Ramos (cell line): ENCODE measurements around the gene TNS1.
"Not testable (repeated sequence)": the region's sequence is repeated elsewhere in the genome, so short reads cannot be mapped to it uniquely, and the experiment has no call there.

Source experiments
- in situ Hi-C: fragments of 300-500 bp; cut with MboI; formaldehyde crosslinking; loops from one replicate; pipeline ENCODE4 v1.14.3; 2022; ENCODE audit warnings: low sequenced_read_pairs; ENCODE audit not compliant: unreplicated experiment

The TNS1 gene

GRCh38 chr2:218002845-218003180, at the start of gene TNS1:
Gene TNS1 (minus strand): TSS chr2:218002995. CDS start chr2:218002872, 123 bp downstream.
- in situ Hi-C loops, result no loop called here

- in situ Hi-C loops, result no loop called here
These were observed 49.1 kb upstream of the TNS1 start for GRCh38 chr2:218051903-218052302.

DNA sequence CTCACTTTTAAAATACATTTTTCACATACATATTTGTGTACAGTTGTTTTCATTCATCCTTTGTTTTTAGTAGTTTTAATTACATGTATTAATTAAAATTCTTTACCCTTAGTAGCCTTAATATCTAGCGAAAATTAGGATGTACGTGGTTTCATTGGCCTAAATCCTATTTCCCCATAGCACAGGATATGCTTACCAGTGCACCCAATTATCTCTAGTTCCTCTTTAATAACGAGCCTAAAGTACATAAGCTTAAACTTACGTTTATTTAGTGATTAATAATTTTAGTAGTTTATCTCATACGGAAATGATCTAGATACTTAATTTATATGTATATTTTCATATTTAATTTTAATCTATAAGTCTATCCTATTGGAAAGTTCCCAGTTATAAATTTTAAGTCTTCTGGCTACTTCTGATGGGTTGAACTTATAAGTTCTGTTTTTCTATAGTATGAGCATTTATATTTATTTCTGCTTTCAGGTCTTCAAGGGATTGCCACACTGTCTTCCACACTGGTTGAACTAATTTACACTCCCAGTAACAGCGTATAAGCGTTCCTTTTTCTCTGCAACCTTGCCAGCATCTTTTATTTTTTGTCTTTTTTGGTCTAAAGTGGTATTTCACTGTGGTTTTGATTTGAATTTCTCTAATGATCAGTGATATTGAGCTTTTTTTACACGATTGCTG, 44.9 kb upstream of the TNS1 start:
- in situ Hi-C loops, result no loop called here

GRCh38 chr2:218046238-218046637, 43.4 kb upstream of the TNS1 start:
- in situ Hi-C loops, result no loop called here

DNA sequence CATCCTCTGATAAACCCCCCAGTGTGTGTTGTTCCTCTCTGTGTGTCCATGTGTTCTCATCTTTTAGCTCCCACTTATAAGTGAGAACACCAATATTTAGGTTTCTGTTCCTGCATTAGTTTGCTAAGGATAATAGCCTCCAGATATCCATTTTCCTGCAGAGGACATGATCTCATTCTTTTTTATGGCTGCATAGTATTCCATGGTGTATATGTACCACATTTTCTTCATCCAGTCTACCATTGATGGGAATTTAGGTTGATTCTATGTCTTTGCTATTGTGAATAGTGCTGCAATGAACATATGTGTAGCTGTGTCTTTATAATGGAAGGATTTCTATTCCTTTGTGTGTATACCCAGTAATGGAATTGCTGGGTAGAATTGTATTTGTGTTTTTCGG, 41.8 kb upstream of the TNS1 start:
- in situ Hi-C loops, result not testable (repeated sequence)

DNA sequence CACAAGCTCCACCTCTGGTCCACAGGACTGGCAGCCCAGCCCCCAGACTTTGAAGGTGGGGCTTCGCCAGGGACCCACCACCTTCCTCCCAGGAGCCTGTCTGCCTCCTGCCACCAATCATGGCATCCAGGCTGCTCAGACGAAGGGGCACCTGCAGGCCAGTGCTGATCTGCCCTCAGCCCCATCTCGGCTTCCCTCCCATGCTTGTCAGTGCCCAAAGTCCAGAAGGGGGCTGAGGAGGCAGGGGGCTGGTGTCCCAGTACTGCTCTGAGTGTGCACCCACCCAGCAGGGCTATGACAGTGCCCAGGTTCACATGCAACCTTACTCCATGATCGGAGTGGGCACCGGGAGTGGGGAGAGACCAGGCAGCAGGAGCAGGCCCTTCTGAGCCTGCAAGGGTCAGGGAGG, 40.9 kb upstream of the TNS1 start:
- in situ Hi-C loops, result no loop called here

DNA sequence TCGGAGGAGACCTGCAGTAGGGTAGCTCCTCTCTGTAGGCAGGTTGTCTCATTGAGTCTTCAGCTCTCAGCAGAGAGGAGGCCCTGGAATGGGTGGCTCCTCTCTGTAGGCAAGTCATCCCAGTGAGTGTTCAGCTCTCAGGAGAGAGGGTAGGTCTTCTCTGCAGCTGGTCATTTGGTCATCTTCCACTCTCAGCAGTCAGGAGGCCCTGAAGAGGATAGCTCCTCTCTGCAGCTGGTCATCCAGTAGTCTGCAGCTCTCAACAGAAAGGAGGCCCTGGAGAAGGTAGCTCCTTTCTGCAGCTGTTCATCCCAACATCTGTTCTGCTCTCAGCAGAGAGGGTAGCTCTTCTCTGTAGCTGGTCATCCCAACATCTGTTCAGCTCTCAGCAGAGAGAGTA, 40.3 kb upstream of the TNS1 start:
- in situ Hi-C loops, result no loop called here

GRCh38 chr2:218041302-218042168, 38.7 kb upstream of the TNS1 start:
- in situ Hi-C loops, result no loop called here

DNA sequence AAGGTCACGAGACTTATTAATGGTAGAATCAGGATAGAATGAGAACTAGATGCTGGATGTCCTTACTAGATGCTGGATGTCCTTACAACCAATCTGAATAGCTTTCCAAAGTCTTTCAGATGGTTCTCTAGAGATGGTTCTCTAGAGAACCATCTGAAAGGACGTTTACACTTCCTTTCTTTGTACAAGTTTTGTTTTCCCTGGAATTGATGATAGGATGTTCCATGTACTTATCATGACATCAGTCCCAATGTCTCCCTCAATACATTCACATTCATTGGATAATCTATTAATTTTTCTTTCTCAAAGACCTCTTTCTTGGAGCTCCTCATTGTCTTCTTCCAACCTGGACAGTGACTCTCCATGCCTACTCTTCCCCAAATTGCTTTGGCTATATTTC, 38.1 kb upstream of the TNS1 start:
- in situ Hi-C loops, result no loop called here

GRCh38 chr2:218039171-218039570, 36.4 kb upstream of the TNS1 start:
- in situ Hi-C loops, result no loop called here

DNA sequence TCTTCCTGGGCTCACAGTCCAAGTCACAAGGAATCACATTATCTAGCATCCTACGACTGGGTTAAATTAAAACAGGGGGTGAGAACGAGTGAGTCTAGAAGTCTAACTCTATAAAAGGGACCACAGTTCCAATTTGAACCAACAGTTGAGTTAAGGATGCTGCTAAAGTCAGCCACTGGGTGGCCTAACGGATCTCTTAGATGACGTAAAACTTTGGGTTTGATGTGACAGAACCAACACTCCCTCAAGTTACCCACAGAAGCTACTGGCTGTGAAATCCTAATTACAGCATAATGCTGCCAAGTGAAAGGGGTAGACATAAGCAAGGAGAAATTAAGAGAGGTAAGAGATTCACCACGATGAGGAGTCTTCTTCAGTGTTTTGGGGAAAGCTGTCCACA, 33.6 kb upstream of the TNS1 start:
- in situ Hi-C loops, result no loop called here

DNA sequence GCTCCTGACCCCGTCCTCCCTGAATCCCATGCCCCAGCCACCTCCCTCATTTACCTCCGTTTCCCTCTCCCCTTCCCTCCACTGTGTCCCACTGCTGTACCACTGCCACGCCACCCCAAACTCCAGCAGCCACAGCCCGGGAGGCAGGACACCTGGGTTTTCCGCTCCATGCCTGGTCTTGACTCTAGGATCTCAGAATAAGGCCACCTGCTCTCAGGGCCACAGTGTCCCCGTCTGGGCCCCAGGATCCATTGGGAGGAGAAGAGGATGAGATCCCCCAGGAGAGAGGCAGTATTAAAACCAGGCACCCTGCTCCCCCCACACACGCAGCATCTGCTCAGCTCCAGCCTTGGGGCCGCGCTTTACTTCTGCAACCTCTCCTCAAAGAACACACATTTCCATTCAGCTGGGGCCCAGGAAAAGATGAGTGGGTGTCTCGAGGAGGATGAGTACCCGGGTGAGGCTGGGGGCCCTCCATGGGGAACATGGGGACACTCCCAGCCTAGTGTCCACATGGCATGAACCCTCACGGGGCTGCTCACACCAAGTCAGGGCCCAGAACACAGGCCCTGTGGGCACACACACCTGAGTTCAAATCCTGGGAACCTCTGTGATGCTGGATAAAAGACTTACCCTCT, 32.8 kb upstream of the TNS1 start:
- in situ Hi-C loops, result no loop called here

- in situ Hi-C loops, result not testable (repeated sequence)
These were observed 31.9 kb upstream of the TNS1 start for GRCh38 chr2:218034497-218035213.

DNA sequence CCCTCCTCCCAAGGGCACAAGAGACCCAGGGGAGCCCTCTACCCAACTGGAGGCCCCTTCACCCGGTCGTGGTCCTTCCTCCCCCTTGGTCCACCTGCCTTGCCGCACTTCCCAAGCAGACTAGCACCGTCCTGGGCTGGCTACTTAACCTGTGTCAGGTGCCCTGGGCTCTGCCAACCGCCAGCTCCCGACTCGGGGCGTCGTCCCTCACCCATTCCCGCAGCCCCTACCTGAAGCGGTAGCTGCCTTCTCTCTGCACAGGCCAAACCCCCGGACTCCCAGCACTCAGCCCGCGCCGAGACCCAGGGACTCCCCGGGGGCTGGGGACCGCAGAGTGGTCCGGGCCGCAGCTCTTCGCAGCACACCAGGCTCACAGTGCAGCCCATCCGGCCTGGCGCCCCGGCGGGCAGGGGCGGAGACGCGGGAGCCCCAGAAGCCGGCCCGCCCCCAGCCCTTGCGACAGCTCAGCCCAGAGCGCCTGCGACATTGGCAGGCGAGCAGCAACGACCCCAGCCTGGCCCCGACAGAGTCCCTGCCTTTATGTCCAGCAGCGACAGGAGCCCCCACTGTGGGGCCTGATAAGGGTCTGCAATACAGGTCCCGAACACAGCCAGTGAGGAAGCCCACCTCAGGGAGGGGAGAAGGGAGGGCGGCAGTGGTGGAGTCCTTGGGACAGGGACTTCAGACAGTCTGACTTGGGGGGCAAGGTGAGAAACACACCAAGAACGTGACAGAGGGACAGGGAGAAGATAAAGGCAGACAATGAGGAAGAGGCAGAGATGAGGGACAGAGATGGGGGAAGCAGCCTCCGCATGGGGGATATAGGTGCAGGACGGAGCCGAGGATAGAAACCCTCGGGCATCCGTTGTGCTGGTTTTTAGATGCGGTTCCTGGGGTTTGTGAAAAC, 31.0 kb upstream of the TNS1 start:
- in situ Hi-C loops, result no loop called here

- in situ Hi-C loops, result no loop called here
These were observed 30.4 kb upstream of the TNS1 start for GRCh38 chr2:218033208-218033589.

DNA sequence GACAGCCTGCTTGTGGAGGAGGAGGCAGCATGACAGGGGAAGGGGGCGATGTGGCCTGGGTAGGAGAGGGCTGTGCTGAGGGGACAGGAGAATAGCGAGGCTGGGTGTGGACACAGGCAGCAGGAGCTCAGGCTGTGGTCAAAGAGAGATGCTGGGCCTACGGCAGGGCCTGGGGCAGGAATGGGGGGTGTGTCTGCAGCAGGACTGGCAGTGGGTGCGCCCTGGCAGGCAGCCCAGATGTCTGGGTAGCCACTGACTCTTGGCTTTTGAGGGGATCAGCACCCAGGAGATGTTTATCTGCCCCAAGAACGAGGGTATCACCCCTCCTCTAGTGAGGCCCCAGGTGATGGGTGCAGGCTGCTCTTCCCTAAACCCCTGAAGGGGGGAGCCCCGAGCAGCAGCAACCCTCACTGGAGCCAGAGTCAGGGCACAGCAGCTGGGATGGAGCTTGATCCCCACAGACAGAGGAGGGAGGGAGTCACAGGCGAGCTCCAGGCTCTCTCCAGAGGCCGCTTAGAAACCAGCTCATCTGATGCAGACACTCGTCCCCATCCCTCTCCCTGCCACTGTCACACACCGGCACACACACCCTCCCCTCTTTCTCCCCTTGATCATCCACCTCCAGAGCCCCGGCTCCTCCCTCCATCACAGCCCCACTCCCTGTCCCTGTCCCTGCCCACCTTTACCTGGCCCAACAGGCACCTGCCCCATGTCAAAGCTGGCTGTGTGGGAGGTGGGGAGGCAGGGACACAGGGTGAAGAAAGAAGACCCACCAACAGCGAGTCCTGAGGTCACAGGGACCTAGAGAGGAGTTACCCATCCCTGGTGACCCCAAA, 29.8 kb upstream of the TNS1 start:
- in situ Hi-C loops, result no loop called here

DNA sequence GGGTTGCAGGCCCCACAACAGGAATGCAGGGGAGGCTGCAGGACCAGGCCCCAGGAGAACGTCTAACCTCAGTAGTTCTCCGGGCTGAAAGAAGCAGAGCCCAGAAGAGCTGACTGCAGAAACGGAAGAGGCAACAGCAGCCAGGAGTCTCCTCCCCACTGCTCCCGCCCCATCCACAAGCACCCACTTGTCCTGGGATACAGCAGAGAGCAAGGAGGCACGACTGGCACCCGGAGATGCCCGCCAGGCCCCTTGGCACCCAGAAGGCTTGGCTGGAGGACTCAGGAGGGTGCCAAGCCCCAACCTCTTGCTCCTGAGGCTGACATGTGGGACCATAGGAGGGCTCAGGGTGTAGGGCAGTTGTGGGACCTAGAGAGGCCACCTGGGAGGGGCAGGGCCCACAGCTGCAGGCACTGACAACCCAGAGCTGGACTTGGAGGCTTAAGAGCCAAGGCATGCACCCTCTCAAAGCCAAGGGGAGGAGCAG, 29.0 kb upstream of the TNS1 start:
- in situ Hi-C loops, result no loop called here

DNA sequence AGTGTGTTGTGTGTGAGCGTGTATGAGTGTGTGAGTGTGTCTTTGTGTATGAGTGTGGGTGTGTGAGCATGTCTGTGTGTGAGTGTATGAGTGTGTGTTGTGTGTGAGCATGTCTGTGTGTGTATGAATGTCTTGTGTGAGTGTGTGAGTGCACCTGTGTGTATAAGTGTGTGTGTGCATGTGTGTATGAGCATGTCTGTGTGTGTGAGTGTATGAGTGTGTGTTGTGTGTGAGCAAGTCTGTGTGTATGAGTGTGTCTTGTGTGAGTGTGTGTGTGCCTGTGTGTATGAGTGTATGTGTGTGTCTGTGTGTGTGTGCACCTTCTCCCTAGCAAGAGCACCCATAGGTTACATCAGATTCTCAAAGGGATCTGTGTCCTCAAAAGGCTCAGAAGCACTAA, 28.5 kb upstream of the TNS1 start:
- in situ Hi-C loops, result no loop called here
